ENCODE measurements around the gene TMEM175. TPM values are rescaled to one million over a fixed set of nuclear protein-coding genes. Genes with fewer than 3 reads are reported as not detected.

TMEM175 gene
- total and polyA plus RNA-seq, 2 of the 4 experiments (the other 2 are of a cell fraction) = 7.7 to 41.9 TPM

GRCh38 chr4:909821-910220, 22.4 kb upstream of the TMEM175 start:
- CTCF ChIA-PET = no interaction called here

More at GRCh38 chr4:909821-910220, 22.4 kb upstream of the TMEM175 start:
- Histone ChIP-seq H3K4me2 (ENCODE audit: low read depth, low read length) (no peak overlapping the region), H3K9me1 (ENCODE audit: insufficient read depth, low read length) (peaks cover 5% of the 10 kb centered on the region; the same call in 1 of the 2 replicates), H4K8ac (ENCODE audit: low read depth in 2 of 2, low read length in 2 of 2) (no peak overlapping the region), H2BK20ac (ENCODE audit: low read depth, low read length) (no peak overlapping the region), H3K9me3 (ENCODE audit: control insufficient read depth, insufficient read depth, low read length) (no peaks in the 10 kb centered on the region), H3K4me3 (ENCODE audit: insufficient read depth, low read depth, low read length) (no peak overlapping the region), H4K91ac (ENCODE audit: insufficient read depth, low read depth, low read length) (no peak overlapping the region), H3K56ac (ENCODE audit: extremely low read depth, insufficient read depth, low read length) (no peak overlapping the region), H2AFZ (replicated peaks; ENCODE audit: low read length, poor library complexity) (no peak overlapping the region), H2BK15ac (ENCODE audit: low read depth, low read length) (no peak overlapping the region), H4K5ac (ENCODE audit: low read depth, low read length) (no peak overlapping the region), H3K9ac (ENCODE audit: low read depth, low read length) (no peak overlapping the region), H3K27me3 (ENCODE audit: control insufficient read depth, insufficient read depth, low read length) (no peaks in the 10 kb centered on the region), H3K27ac (ENCODE audit: insufficient read depth, low read length) (no peak overlapping the region), H2AK9ac (replicated peaks; ENCODE audit: low read depth, low read length, poor library complexity) (no peak overlapping the region), H3K4ac (ENCODE audit: low read depth, low read length) (no peak overlapping the region), H2AK5ac (ENCODE audit: low read depth, low read length) (no peak overlapping the region), H2BK120ac (ENCODE audit: low read depth, low read length) (no peak overlapping the region), H3K36me3 (ENCODE audit: control insufficient read depth, insufficient read depth, low read length) (peaks cover 19% of the 10 kb centered on the region), H2BK5ac (ENCODE audit: low read depth, low read length, poor library complexity, severe bottlenecking) (no peak overlapping the region), H3K14ac (replicated peaks; ENCODE audit: low read depth, low read length) (no peak overlapping the region), H3K4me1 (ENCODE audit: control insufficient read depth, insufficient read depth, low read length) (peaks cover 5% of the 10 kb centered on the region; the same call in 1 of the 2 replicates), H3K23ac (ENCODE audit: low read depth, low read length) (no peak overlapping the region), H3K18ac (ENCODE audit: low read depth, low read length) (no peak overlapping the region), H3K79me1 (ENCODE audit: low read depth in 1 of 2, low read length in 2 of 2) (peaks cover 22 to 69% of the 10 kb centered on the region in 2 experiments), H4K20me1 (ENCODE audit: insufficient read depth, low read length) (peaks cover 69% of the 10 kb centered on the region)
- TF ChIP-seq CHD1 (IDR thresholded peaks at IDR 0.05; ENCODE audit: low read depth, low read length) (no peak), RFX5 (IDR thresholded peaks at IDR 0.05; ENCODE audit: low read depth, low read length) (no peak), FOS (IDR thresholded peaks at IDR 0.05; ENCODE audit: low read depth, low read length) (no peak), MAFK (IDR thresholded peaks at IDR 0.05; ENCODE audit: low read depth, low read length) (no peak), CEBPB (IDR thresholded peaks at IDR 0.05; ENCODE audit: low read depth, low read length) (no peak), MAZ (IDR thresholded peaks at IDR 0.05; ENCODE audit: borderline replicate concordance, low read depth, low read length) (no peak)
- TF ChIP-seq, protein P1, sequence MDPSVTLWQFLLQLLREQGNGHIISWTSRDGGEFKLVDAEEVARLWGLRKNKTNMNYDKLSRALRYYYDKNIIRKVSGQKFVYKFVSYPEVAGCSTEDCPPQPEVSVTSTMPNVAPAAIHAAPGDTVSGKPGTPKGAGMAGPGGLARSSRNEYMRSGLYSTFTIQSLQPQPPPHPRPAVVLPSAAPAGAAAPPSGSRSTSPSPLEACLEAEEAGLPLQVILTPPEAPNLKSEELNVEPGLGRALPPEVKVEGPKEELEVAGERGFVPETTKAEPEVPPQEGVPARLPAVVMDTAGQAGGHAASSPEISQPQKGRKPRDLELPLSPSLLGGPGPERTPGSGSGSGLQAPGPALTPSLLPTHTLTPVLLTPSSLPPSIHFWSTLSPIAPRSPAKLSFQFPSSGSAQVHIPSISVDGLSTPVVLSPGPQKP (IDR thresholded peaks at IDR 0.05; ENCODE audit: borderline replicate concordance, low read depth, low read length) = no peak
- TF ChIP-seq, protein P2, sequence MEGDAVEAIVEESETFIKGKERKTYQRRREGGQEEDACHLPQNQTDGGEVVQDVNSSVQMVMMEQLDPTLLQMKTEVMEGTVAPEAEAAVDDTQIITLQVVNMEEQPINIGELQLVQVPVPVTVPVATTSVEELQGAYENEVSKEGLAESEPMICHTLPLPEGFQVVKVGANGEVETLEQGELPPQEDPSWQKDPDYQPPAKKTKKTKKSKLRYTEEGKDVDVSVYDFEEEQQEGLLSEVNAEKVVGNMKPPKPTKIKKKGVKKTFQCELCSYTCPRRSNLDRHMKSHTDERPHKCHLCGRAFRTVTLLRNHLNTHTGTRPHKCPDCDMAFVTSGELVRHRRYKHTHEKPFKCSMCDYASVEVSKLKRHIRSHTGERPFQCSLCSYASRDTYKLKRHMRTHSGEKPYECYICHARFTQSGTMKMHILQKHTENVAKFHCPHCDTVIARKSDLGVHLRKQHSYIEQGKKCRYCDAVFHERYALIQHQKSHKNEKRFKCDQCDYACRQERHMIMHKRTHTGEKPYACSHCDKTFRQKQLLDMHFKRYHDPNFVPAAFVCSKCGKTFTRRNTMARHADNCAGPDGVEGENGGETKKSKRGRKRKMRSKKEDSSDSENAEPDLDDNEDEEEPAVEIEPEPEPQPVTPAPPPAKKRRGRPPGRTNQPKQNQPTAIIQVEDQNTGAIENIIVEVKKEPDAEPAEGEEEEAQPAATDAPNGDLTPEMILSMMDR (conservative IDR thresholded peaks at IDR 0.05; ENCODE audit: low read depth, low read length) = no peak
- TF ChIP-seq, protein P3, sequence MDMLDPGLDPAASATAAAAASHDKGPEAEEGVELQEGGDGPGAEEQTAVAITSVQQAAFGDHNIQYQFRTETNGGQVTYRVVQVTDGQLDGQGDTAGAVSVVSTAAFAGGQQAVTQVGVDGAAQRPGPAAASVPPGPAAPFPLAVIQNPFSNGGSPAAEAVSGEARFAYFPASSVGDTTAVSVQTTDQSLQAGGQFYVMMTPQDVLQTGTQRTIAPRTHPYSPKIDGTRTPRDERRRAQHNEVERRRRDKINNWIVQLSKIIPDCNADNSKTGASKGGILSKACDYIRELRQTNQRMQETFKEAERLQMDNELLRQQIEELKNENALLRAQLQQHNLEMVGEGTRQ (IDR thresholded peaks at IDR 0.05; ENCODE audit: low read depth, low read length) = no peak
- ATAC-seq (ENCODE audit: low read depth) (no peak), DNase-seq (no peak)
- no TSS peak for BruUV-seq (replicated peaks)
- intact Hi-C loops (cut with micrococcal nuclease) = no loop called here
- in situ Hi-C loops (cut with MboI; ENCODE audit: low sequenced_read_pairs) = no loop called here
- dilution Hi-C loops (cut with HindIII; ENCODE audit: low sequenced_read_pairs, unreplicated experiment) = no loop called here
- 96% methylated on average over 5 of the region's 12 CpGs; no CpG with 5 or more reads in 1 of the 2 experiments for WGBS, 2 experiments (ENCODE audit: extremely low coverage in 2 of 2, insufficient read length in 1 of 2)
- POLR2A ChIA-PET (ENCODE audit: unreplicated experiment) = no interaction called here
